Thyroid gland (tissue), 4 donors: ENCODE data around the gene DHTKD1.

Experiments
- CTCF ChIP-seq, 6 experiments: fragments of 200-600 bp in 3 of 6; fragments of 450-650 bp in 3 of 6; sonication (generic) in 3 of 6; IDR thresholded peaks; one replicate each; pipeline ENCODE4 v1.5.1; 2016 to 2019; ENCODE audit warnings: antibody characterized with exemption in 6 of 6, mild to moderate bottlenecking in 2 of 6, inconsistent platforms in 1 of 6, moderate library complexity in 1 of 6
- POLR2A ChIP-seq, 2 donors: fragments of 450-650 bp; IDR thresholded peaks; one replicate each; pipeline ENCODE4 v1.6.1; 2017; ENCODE audit warnings: antibody characterized with exemption in 2 of 2, mild to moderate bottlenecking in 2 of 2, moderate library complexity in 1 of 2

- TF ChIP-seq POLR2A (IDR thresholded peaks at IDR 0.05) (no peak), CTCF (IDR thresholded peaks at IDR 0.05) (no peak)
Observed at GRCh38 chr10:12048547-12048946, 20.2 kb upstream of the DHTKD1 start.
